A673 (cell line): ENCODE results near the gene FSTL5. TPM values are rescaled to one million over a fixed set of nuclear protein-coding genes. Genes with fewer than 3 reads are reported as not detected.

Experiments used
- BruUV-seq: library from RNA; stranded (reverse); fragments of 400-500 nt; replicated peaks from 2 replicates; lab custom pipeline; 2021; lab: Mats Ljungman, UMichigan
- CTCF ChIA-PET: fragments of 300-600 bp; sonication (Branson Sonifier 250); formaldehyde crosslinking; loops from one replicate; lab custom pipeline; 2022; ENCODE audit warnings: antibody characterized with exemption; lab: Charles Lee
- POLR2A ChIA-PET: fragments of 300-600 bp; sonication (Branson Sonifier 250); formaldehyde crosslinking; loops from one replicate; lab custom pipeline; 2022; ENCODE audit warnings: antibody characterized with exemption; ENCODE audit not compliant: low non-redundant PET; lab: Charles Lee
- DNase-seq: peaks from one replicate; pipeline ENCODE4 v3.0.0-alpha.2; 2015; ENCODE audit warnings: low spot score
- H3K27ac ChIP-seq: fragments of 200-600 bp; sonication (generic); 2 replicates; pipeline ENCODE4 v1.5.1; 2016; ENCODE audit warnings: mixed run types, low read depth, mild to moderate bottlenecking, mixed read lengths, antibody characterized with exemption, low read length; ENCODE audit not compliant: poor library complexity, severe bottlenecking
- H3K27me3 ChIP-seq: fragments of 200-600 bp; sonication (generic); replicated peaks from 2 replicates; pipeline ENCODE4 v1.6.1; 2017; ENCODE audit warnings: mixed run types, low read depth, mild to moderate bottlenecking, mixed read lengths, antibody characterized with exemption, low read length; ENCODE audit not compliant: insufficient read depth, poor library complexity
- H3K36me3 ChIP-seq: fragments of 200-600 bp; sonication (generic); 2 replicates; pipeline ENCODE4 v1.6.1; 2016; ENCODE audit warnings: mixed run types, mild to moderate bottlenecking, mixed read lengths, antibody characterized with exemption, low read length; ENCODE audit not compliant: insufficient read depth, poor library complexity, severe bottlenecking
- H3K4me1 ChIP-seq: fragments of 200-600 bp; sonication (generic); 2 replicates; pipeline ENCODE4 v1.6.1; 2017; ENCODE audit warnings: mixed run types, mild to moderate bottlenecking, mixed read lengths, antibody characterized with exemption, low read length; ENCODE audit not compliant: insufficient read depth, poor library complexity, severe bottlenecking
- H3K4me3 ChIP-seq: fragments of 200-600 bp; sonication (generic); 2 replicates; pipeline ENCODE4 v1.5.1; 2016; ENCODE audit warnings: low read depth, mixed run types, mild to moderate bottlenecking, mixed read lengths, low read length; ENCODE audit not compliant: poor library complexity, severe bottlenecking
- H3K9me3 ChIP-seq: fragments of 200-600 bp; sonication (generic); 2 replicates; pipeline ENCODE4 v1.6.1; 2016; ENCODE audit warnings: mixed run types, low read depth, mild to moderate bottlenecking, mixed read lengths, antibody characterized with exemption, low read length; ENCODE audit not compliant: poor library complexity, severe bottlenecking
- CTCF ChIP-seq: fragments of 300-800, 200-600 bp; sonication (generic); conservative IDR thresholded peaks from 2 replicates; pipeline ENCODE4 v1.5.1; 2017; ENCODE audit warnings: low read depth, mild to moderate bottlenecking, antibody characterized with exemption, low read length, moderate library complexity, mixed read lengths
- EZH2 ChIP-seq: fragments of 200-600 bp; sonication (generic); IDR thresholded peaks from 2 replicates; pipeline ENCODE4 v1.6.1; 2017; ENCODE audit warnings: borderline replicate concordance, low read depth, mild to moderate bottlenecking, mixed read lengths, antibody characterized with exemption, low read length; ENCODE audit not compliant: poor library complexity, severe bottlenecking
- intact Hi-C: fragments of 100-400 bp; cut with micrococcal nuclease; formaldehyde crosslinking; loops from one replicate; pipeline ENCODE4 v1.10.0; 2022; ENCODE audit not compliant: unreplicated experiment
- total RNA-seq: library from RNA; stranded (reverse); gene quantifications from 2 replicates; pipeline ENCODE4 v1.2.3, GENCODE V29; 2021

The FSTL5 gene
- total RNA-seq, 1 experiment from 2014 or later, result 0.15 TPM

DNA sequence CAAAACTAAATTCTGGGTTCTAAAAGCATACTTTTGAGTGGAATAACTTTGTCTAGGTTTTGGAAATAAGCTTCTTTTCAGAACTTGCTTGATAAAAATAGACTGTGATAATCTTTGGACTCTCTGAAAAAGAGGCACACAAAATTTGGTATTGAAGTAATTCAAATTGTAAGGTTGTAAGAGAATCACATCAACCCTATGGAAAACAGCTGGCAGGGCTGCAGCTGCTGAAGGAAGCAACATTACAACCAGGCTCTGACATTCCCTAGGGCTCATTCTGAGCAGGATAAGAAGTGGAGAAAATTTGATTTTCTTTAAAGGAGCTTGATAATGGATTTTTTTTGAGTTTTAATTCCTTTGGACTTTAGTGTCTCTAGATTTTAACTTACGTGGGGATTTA is 147.6 kb downstream of the FSTL5 start:
- Histone ChIP-seq H3K27ac (no peak overlapping the region), H3K36me3 (no peaks in the 10 kb centered on the region), H3K9me3 (no peaks in the 10 kb centered on the region), H3K4me1 (no peaks in the 10 kb centered on the region), H3K4me3 (no peak overlapping the region), H3K27me3 (no peaks in the 10 kb centered on the region)
- BruUV-seq, result no TSS peak
- ChIA-PET CTCF (no interaction called here), POLR2A (no interaction called here)
- no peak for TF ChIP-seq CTCF
- TF ChIP-seq EZH2, result no peak
- intact Hi-C loops, result no loop called here
- no peak for DNase-seq

- ChIA-PET CTCF (no interaction called here), POLR2A (no interaction called here)
- no peaks in the 10 kb centered on the region for H3K9me3 ChIP-seq
- H3K36me3 ChIP-seq, result no peaks in the 10 kb centered on the region
- H3K27me3 ChIP-seq, result no peaks in the 10 kb centered on the region
- no peak overlapping the region for H3K4me3 ChIP-seq
- no peaks in the 10 kb centered on the region for H3K4me1 ChIP-seq
- TF ChIP-seq EZH2 (no peak), CTCF (no peak)
- no TSS peak for BruUV-seq
- H3K27ac ChIP-seq, result no peak overlapping the region
- intact Hi-C loops, result no loop called here
- no peak for DNase-seq
Observed at GRCh38 chr4:162015090-162015489, 148.7 kb downstream of the FSTL5 start.

DNA sequence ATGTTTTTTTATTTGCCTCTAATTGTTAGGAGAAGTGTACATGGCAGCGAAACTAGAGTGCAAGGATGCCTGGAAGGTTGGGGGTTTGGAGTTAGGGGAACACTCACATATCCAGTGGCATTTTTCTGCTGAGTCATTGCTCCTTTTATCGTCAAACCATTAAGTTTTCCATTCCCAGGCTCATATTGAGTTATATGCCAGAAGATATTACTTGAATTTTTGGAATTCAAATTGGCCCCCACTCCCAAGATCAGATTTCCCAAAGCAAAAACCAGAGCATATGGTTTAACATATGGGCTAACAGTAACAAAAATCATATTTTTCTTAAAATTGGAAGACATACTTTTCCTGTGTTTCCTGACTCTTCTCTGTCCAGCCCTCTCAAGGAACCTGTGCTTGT is 152.7 kb downstream of the FSTL5 start:
- CTCF ChIA-PET, result no interaction called here
- DNase-seq, result no peak
- POLR2A ChIA-PET, result no interaction called here
- no peak overlapping the region for H3K4me3 ChIP-seq
- H3K27ac ChIP-seq, result no peak overlapping the region
- H3K27me3 ChIP-seq, result no peaks in the 10 kb centered on the region
- no peak for TF ChIP-seq CTCF
- TF ChIP-seq EZH2, result no peak
- BruUV-seq, result no TSS peak
- intact Hi-C loops, result no loop called here
- H3K4me1 ChIP-seq, result no peaks in the 10 kb centered on the region
- no peaks in the 10 kb centered on the region for H3K9me3 ChIP-seq
- no peaks in the 10 kb centered on the region for H3K36me3 ChIP-seq
